GM12874 (cell line): ENCODE results near the gene TPRG1.

Experiments used
- TF ChIP-seq, protein P1 (sequence below): IDR thresholded peaks from 2 replicates; pipeline ENCODE4 v1.5.1; 2011; ENCODE audit warnings: low read depth, mild to moderate bottlenecking, control low read depth, low read length, moderate library complexity; ENCODE audit not compliant: insufficient read depth

TPRG1 gene, protein sequence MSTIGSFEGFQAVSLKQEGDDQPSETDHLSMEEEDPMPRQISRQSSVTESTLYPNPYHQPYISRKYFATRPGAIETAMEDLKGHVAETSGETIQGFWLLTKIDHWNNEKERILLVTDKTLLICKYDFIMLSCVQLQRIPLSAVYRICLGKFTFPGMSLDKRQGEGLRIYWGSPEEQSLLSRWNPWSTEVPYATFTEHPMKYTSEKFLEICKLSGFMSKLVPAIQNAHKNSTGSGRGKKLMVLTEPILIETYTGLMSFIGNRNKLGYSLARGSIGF

DNA sequence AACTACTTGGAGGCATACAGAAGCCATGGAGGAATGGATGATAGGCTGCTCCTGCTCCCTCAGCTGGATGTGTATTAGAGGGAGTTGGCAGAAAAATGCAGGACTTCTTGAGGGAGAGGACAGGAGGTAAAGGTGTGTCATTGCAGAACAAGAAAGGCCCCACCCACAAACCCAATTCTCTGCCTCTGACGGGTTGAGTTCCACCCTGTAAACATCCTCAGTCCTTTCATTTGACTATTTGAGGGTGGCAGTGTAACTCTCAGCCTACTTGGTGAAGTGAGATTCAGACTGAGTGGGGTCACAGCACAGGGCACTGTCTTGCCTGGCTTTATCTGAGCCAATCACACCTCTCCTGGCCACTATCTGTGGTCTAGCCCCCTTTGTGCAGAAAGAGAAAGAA is at the start of gene TPRG1:
TSS of gene TPRG1 (plus strand) at position 265 of the 400 bp plus-strand sequence. CDS start 35,414 bp downstream, outside the sequence.
- TF ChIP-seq, protein P1, sequence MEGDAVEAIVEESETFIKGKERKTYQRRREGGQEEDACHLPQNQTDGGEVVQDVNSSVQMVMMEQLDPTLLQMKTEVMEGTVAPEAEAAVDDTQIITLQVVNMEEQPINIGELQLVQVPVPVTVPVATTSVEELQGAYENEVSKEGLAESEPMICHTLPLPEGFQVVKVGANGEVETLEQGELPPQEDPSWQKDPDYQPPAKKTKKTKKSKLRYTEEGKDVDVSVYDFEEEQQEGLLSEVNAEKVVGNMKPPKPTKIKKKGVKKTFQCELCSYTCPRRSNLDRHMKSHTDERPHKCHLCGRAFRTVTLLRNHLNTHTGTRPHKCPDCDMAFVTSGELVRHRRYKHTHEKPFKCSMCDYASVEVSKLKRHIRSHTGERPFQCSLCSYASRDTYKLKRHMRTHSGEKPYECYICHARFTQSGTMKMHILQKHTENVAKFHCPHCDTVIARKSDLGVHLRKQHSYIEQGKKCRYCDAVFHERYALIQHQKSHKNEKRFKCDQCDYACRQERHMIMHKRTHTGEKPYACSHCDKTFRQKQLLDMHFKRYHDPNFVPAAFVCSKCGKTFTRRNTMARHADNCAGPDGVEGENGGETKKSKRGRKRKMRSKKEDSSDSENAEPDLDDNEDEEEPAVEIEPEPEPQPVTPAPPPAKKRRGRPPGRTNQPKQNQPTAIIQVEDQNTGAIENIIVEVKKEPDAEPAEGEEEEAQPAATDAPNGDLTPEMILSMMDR: no peak

DNA sequence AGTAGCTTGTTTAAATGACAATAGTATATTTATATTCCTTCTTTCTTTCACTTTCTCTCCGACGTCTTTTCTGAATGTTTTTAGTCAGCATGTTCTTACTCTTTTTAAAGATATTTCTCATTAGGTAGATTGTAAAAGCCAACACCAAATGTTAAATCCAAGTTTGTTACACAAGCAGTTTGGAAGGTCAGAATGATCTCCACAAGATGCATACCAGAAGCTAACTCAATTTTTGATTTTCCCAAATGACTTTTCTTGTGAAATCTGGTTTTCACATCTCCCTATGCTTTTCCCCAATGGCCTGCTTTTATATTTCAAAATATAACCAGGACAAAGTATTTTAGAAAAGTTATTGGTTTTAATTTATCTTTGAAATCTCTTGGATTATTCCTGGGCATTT is 49.7 kb upstream of the TPRG1 start:
- TF ChIP-seq, protein P1: no peak

DNA sequence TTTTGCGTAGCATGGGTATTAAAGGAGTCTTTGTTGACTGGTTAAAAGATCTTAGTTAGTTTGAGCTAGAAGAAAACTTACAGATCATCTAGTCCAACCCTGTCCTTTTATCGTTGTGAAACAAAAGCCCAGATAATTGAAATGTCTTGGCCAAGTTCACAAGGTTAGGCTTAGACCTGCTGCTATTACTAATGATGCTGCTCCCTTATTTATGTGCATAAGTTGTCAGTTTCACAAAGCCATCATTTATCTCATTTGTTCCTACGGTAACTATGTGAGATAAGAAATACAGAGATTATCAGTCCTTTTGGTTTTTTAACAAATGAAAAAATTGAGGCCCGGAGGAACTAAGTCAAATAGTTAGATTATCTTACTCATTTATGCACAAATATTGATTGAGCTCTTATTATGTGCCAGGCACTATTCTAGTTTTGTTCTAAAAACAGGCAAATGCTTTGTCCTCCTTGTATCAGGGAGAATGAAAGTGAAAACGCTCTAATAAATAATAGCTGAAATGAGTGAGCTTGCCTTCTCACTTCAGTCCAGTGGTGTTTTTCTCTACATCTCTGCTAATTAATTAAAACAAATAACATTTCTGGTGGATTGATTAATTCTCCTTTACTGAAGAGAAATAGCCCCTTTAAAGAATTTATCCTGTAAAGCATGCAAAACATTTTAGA is 49.1 kb upstream of the TPRG1 start:
- TF ChIP-seq, protein P1: no peak

DNA sequence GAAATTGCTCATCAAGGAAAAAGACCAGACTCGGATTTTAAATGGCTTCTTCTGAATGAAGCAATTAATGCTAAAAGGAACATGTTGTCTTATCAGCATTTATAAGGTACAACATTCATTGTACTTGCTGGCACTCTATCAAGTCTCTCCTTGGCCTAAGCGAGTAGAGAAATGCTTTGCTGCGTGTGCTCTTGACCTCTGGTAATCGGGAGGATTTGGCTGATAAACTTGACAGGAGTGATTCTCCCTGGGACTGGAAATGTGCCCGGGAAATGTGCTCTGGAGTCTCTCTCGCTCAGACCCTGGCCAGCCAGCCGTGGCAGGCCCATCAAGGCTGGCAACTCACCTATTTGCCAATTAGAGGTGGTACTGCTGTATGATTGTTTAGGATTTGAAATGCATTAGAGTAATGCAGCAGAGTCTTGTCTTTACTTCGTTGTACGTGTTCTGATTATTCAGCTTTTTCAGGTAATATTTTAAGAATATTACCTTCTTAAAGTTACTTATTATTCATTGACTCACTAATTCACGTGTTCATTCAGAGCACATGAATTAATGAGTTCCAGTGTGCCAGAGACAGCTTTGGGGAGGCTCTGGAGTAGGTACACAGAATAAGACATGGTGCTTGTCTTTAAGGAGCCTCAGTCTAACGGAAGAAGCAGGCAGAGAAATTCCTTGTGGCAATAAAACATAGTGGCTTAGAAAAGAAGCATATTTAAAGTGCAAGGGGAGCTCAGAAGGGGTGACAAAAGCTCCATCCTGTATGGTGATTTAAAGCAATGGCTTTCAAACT is 48.0 kb upstream of the TPRG1 start:
- TF ChIP-seq, protein P1: no peak

DNA sequence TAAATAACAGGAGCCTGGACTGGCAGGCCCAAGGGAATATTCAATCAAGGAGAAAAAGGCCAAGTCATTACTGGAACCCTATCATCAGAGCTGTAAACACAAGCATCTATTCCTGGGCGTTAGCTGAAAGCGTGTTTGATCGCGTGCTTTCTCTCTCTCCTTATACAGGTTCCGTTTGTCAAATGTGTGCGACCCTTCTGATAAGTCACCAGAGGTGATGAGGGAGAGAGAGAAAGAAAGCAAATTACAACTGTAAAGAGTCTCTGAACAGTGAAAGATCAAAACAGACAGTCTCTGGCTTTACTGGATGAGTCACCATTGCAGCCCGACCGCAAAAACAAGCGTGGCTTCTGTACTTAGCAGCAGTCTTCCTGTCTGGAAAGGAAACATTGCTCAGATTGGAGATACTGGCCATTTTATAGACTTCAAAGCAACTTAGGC is 39.5 kb upstream of the TPRG1 start:
- TF ChIP-seq, protein P1: no peak

DNA sequence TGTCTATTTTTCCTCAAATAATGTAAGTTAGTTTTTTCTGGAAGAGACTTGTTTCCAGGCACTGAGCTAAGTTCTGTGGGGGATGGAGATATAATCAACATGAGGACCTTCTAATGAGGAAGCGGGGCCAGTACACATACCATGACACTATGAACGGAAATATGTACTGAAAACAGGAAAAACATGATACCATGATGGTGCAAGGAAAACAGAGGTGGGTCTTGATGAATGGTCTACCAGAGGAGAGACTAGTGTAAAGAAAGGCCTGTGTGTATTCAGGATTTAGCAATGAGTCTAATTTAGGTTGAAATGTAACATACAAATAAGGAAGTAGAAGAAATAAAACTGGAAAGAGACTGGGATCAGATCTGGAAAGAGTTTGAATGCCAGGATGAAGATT is 38.9 kb upstream of the TPRG1 start:
- TF ChIP-seq, protein P1: no peak

DNA sequence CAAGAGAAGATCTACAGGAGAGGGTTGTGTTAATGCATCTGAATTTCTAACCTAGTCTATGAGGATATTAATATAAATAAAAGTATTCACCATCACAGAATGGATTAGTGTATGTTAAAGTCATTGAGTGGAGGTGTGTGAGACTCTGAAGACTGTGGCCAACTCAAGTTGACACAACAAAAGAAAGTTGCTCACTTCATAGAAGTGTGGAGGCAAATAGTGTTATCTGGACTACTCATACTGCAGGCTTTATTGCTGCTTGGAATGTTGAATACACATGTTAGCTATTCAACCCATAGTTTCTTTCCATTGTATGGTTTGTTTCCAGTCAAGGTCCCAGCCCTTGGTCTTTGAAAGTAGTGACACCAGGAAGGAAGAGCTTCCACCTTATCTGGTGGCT is 38.0 kb upstream of the TPRG1 start:
- TF ChIP-seq, protein P1: no peak
